ENCODE measurements around the gene MGAT5. TPM values are rescaled to one million over a fixed set of nuclear protein-coding genes. Genes with fewer than 3 reads are reported as not detected.

The MGAT5 gene
- total RNA-seq, 1 experiment from 2014 or later, result 52.4 TPM

GRCh38 chr2:134307334-134307733 is 53.5 kb downstream of the MGAT5 start (continued):
- TF ChIP-seq, protein P1, sequence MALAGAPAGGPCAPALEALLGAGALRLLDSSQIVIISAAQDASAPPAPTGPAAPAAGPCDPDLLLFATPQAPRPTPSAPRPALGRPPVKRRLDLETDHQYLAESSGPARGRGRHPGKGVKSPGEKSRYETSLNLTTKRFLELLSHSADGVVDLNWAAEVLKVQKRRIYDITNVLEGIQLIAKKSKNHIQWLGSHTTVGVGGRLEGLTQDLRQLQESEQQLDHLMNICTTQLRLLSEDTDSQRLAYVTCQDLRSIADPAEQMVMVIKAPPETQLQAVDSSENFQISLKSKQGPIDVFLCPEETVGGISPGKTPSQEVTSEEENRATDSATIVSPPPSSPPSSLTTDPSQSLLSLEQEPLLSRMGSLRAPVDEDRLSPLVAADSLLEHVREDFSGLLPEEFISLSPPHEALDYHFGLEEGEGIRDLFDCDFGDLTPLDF (CRISPR knock-in tag; IDR thresholded peaks at IDR 0.05), result no peak
- TF ChIP-seq ZNF281 (CRISPR knock-in tag; IDR thresholded peaks at IDR 0.05), result no peak
- no peak for TF ChIP-seq JAZF1 (CRISPR knock-in tag; IDR thresholded peaks at IDR 0.05)
- no peak for TF ChIP-seq ZNF219 (CRISPR knock-in tag; IDR thresholded peaks at IDR 0.05; ENCODE audit: borderline replicate concordance)
- TF ChIP-seq STAT6 (CRISPR knock-in tag; conservative IDR thresholded peaks at IDR 0.05; ENCODE audit: low read depth), result no peak
- no peak for TF ChIP-seq RORB (CRISPR knock-in tag; IDR thresholded peaks at IDR 0.05)
- no peak for TF ChIP-seq PRRX2 (CRISPR knock-in tag; IDR thresholded peaks at IDR 0.05)
- TF ChIP-seq, protein P2, sequence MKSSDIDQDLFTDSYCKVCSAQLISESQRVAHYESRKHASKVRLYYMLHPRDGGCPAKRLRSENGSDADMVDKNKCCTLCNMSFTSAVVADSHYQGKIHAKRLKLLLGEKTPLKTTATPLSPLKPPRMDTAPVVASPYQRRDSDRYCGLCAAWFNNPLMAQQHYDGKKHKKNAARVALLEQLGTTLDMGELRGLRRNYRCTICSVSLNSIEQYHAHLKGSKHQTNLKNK (CRISPR knock-in tag; IDR thresholded peaks at IDR 0.05), result no peak
- TF ChIP-seq, protein P3, sequence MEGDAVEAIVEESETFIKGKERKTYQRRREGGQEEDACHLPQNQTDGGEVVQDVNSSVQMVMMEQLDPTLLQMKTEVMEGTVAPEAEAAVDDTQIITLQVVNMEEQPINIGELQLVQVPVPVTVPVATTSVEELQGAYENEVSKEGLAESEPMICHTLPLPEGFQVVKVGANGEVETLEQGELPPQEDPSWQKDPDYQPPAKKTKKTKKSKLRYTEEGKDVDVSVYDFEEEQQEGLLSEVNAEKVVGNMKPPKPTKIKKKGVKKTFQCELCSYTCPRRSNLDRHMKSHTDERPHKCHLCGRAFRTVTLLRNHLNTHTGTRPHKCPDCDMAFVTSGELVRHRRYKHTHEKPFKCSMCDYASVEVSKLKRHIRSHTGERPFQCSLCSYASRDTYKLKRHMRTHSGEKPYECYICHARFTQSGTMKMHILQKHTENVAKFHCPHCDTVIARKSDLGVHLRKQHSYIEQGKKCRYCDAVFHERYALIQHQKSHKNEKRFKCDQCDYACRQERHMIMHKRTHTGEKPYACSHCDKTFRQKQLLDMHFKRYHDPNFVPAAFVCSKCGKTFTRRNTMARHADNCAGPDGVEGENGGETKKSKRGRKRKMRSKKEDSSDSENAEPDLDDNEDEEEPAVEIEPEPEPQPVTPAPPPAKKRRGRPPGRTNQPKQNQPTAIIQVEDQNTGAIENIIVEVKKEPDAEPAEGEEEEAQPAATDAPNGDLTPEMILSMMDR (IDR thresholded peaks at IDR 0.05), result no peak
- TF ChIP-seq ZNF138 (CRISPR knock-in tag; conservative IDR thresholded peaks at IDR 0.05), result no peak

DNA sequence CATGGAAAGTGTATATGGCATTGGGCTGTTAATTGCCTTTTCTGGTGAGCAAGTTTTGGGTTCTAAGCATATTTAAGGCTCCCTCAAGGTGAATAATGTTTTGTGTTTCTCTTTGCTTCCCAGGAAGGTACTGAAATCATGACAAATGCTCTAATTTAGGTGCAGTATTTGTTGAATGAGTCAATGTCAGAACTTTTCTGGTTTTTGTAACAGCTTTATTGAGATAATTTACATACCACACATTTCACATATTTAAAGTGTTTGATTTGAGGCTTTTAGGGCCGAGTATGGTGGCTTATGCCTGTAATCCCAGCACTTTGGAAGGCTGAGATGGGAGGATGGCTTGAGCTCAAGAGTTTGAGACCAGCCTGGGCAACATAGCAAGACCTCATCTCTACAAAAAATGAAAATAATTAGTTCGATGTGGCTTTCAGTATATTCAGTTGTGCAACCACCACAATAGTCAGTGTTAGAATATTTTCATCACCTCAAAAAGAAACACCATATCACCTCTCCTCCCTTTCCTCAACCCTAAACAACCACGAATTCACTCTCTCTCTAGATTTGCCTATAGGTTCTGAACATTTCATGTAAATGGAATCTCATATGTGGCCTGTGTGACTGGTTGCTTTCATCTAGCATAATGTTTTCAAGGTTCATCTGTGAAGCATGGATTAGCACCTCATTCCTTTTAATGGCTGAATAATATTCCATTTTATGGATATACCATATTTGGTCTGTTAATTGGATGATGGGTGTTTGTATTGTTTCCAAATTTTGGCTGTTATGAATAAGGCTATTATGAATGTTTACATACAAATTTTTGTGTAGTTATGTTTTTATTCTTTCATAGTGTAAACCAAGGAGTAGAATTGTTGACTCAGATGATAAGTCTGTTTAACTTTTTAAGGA is 54.9 kb downstream of the MGAT5 start:
- Mint-ChIP-seq H3K36me3 (peaks cover 4% of the 10 kb centered on the region; the same call in 1 of the 2 replicates), H3K9me3 (peaks cover 12% of the 10 kb centered on the region), H3K4me3 (no peak overlapping the region), H3K4me1 (peaks cover 32% of the 10 kb centered on the region), H3K27me3 (ENCODE audit: low read depth) (no peaks in the 10 kb centered on the region), H3K27ac (no peak overlapping the region)
- CTCF ChIA-PET, result no interaction called here
- DNase-seq (ENCODE audit: low spot score) (no peak), ATAC-seq (no peak)
- POLR2A ChIA-PET, result no interaction called here
- TF ChIP-seq ELF4 (CRISPR knock-in tag; IDR thresholded peaks at IDR 0.05; ENCODE audit: low read depth), result no peak
- no peak for TF ChIP-seq FOXP1 (CRISPR knock-in tag; IDR thresholded peaks at IDR 0.05; ENCODE audit: borderline replicate concordance)
- no peak for TF ChIP-seq CBFB (CRISPR knock-in tag; IDR thresholded peaks at IDR 0.05; ENCODE audit: low read depth)
- TF ChIP-seq, protein P3 (IDR thresholded peaks at IDR 0.05), result no peak
- TF ChIP-seq TEAD4 (CRISPR knock-in tag; IDR thresholded peaks at IDR 0.05), result no peak
- TF ChIP-seq NR2C2 (CRISPR knock-in tag; IDR thresholded peaks at IDR 0.05), result no peak
- TF ChIP-seq TCF7 (CRISPR knock-in tag; IDR thresholded peaks at IDR 0.05; ENCODE audit: low read depth), result no peak
- TF ChIP-seq, protein P4, sequence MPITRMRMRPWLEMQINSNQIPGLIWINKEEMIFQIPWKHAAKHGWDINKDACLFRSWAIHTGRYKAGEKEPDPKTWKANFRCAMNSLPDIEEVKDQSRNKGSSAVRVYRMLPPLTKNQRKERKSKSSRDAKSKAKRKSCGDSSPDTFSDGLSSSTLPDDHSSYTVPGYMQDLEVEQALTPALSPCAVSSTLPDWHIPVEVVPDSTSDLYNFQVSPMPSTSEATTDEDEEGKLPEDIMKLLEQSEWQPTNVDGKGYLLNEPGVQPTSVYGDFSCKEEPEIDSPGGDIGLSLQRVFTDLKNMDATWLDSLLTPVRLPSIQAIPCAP (CRISPR knock-in tag; IDR thresholded peaks at IDR 0.05), result no peak
- TF ChIP-seq, protein P5, sequence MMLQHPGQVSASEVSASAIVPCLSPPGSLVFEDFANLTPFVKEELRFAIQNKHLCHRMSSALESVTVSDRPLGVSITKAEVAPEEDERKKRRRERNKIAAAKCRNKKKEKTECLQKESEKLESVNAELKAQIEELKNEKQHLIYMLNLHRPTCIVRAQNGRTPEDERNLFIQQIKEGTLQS (CRISPR knock-in tag; conservative IDR thresholded peaks at IDR 0.05), result no peak
- TF ChIP-seq MXD4 (CRISPR knock-in tag; IDR thresholded peaks at IDR 0.05; ENCODE audit: borderline replicate concordance), result no peak
- no peak for TF ChIP-seq USF1 (CRISPR knock-in tag; IDR thresholded peaks at IDR 0.05)
